NCI-H526 treated with DMSO at 0.1 percent for 48 hours (cell line): ENCODE measurements around the gene KRTAP26-1.

ENCODE experiments used
- DNase-seq: peaks from one replicate; lab custom pipeline; 2025; lab: John Stamatoyannopoulos, UW

Gene KRTAP26-1

DNA sequence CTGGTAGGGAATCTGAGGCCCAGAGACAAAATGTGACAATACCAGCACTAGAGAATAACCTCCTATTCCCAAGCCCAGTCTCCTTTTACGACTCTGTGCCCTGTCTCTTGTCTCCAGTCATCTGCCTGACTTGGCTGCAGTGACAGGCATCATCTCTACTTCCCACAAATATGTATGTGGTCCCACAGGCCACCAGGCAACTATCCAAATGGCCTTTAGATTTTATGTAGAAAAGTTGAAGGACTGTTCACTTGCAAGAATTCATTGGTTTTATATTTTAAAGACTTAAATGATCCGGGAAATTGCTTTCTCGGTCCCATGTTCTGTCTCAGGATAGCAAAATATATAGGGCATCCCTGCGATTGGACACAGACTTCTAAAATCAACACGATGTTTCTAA lies 49.0 kb downstream of the KRTAP26-1 start:
- no peak for DNase-seq

DNA sequence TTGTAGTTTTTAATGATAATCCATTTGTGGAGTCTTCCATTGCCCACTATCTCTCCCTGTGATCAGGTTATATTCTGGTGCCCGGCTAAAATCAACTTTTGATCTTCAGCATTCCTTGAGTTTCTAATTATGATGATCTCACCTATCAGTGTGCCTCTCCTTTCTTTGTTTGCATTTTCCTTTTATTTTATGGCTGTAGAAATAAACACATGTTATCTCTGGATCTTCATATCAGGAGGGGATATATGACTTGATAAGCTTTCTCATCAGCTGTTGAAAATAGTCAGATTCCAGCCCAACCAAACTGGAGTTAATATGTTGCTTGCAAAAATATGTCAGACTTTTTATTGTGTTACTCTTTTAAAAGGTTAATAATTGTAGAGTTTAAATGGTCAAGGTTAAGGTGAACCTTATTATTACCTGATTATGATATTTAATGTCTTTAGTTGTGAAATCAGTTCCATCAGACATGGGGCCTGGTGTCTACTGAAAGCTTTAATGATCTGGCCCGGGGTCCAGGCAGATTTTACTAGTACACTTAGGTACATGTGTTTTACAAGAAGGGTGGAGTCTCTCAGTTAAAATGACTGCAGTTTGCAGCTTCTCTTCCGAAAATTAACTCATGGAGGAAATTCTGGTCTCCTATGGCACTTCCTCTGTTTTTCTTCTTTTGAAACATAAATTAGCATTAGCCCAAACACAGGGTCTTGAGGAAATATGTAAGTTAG lies 50.1 kb downstream of the KRTAP26-1 start:
- DNase-seq: no peak
